Measurements from ENCODE around the gene MET.
"Not testable (repeated sequence)": the region's sequence is repeated elsewhere in the genome, so short reads cannot be mapped to it uniquely, and the experiment has no call there.

Gene MET

DNA sequence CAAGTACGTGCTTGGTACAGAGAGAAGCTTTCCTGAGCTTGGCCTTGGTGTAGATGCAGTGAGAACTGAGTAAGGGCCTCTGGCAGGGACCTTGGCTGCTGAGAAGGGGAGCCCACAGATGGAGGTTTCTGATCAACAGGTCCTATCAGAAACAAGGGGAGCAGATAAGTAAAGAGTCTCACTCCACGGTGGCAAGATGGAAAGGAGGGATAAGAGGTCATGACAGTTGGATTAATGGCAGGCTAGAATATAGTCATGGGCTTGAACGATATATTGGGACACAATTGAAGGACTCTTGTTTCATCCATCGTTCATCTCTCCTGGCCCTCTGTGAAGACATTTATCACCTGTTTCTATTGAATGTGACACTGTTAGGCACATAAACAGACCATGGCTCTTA lies 41.5 kb downstream of the MET start:
- Mint-ChIP-seq H3K27me3 (peaks cover 1% of the 10 kb centered on the region), H3K27ac (no peak overlapping the region), H3K4me3 (no peak overlapping the region), H3K4me1 (ENCODE audit: low read depth) (no peaks in the 10 kb centered on the region), H3K9me3 (no peaks in the 10 kb centered on the region), H3K36me3 (ENCODE audit: low read depth) (no peaks in the 10 kb centered on the region)
- intact Hi-C loops (cut with micrococcal nuclease): no loop called here

DNA sequence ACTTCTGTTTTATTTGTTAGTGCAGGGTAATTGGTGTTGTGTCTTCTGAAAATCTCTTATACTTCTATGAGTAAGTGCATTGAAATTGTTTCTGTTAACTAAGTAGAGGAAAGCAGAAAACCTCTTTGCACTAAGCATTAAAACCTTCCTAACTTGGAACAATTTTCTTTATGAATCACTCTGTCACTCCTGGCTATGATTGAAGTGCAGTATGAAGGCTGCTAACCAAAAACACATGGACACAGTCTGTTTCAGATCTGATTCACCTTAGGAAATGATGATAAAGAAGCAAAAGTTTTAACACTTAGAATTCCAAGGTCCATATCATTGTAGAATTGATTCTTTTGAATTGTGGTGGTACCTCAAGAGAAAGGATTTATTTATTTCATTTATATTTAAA lies 41.9 kb downstream of the MET start:
- H3K27me3 Mint-ChIP-seq: peaks cover 1% of the 10 kb centered on the region
- no peaks in the 10 kb centered on the region for H3K4me1 Mint-ChIP-seq (ENCODE audit: low read depth)
- no peak overlapping the region for H3K27ac Mint-ChIP-seq

GRCh38 chr7:116715077-116715476 lies 43.1 kb downstream of the MET start:
- intact Hi-C loops (cut with micrococcal nuclease): no loop called here
- Mint-ChIP-seq H3K27ac (no peak overlapping the region), H3K4me3 (no peak overlapping the region), H3K4me1 (ENCODE audit: low read depth) (no peaks in the 10 kb centered on the region), H3K9me3 (no peaks in the 10 kb centered on the region), H3K36me3 (ENCODE audit: low read depth) (no peaks in the 10 kb centered on the region), H3K27me3 (peaks cover 1% of the 10 kb centered on the region)

More for the DNA sequence above, 41.9 kb downstream of the MET start:
- Mint-ChIP-seq H3K4me3 (no peak overlapping the region), H3K36me3 (ENCODE audit: low read depth) (no peaks in the 10 kb centered on the region), H3K9me3 (no peaks in the 10 kb centered on the region)
- intact Hi-C loops (cut with micrococcal nuclease): no loop called here

DNA sequence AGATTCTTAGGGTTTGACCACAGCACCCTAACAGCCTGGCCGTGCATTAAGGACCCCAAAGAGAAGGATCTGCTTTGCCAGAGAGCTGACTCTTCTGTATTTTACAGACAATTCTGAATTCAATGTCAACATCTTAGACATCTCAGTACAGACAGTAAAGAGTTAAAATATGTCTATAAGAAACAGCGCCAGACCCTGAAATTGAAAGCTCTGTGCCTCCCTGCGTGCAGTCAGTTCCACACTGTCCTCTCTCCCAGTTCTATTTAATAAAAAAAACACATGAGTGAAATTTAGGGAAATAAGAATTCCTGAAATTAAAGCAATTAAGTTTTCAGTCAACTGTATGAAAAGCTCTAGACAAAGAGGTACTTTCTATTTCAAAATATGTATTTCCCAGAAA lies 45.1 kb downstream of the MET start:
- no peak overlapping the region for H3K4me3 Mint-ChIP-seq
- peaks cover 1% of the 10 kb centered on the region for H3K27me3 Mint-ChIP-seq
- no peaks in the 10 kb centered on the region for H3K36me3 Mint-ChIP-seq (ENCODE audit: low read depth)
- intact Hi-C loops (cut with micrococcal nuclease): no loop called here
- H3K9me3 Mint-ChIP-seq: no peaks in the 10 kb centered on the region
- H3K4me1 Mint-ChIP-seq (ENCODE audit: low read depth): no peaks in the 10 kb centered on the region
- H3K27ac Mint-ChIP-seq: no peak overlapping the region

DNA sequence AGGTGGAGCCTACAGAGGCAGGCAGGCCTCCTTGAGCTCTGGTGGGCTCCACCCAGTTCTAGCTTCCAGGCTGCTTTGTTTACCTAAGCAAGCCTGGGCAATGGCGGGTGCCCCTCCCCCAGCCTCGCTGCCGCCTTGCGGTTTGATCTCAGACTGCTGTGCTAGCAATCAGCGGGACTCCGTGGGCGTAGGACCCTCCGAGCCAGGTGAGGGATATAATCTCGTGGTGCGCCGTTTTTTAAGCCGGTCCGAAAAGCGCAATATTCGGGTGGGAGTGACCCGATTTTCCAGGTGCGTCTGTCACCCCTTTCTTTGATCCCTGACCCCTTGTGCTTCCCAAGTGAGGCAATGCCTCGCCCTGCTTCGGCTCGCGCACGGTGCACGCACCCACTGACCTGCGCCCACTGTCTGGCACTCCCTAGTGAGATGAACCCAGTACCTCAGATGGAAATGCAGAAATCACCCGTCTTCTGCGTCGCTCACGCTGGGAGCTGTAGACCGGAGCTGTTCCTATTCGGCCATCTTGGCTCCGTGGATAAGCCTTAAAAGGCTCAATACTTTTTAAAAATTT lies 52.0 kb downstream of the MET start:
- H3K36me3 Mint-ChIP-seq (ENCODE audit: low read depth); H3K27ac Mint-ChIP-seq; H3K9me3 Mint-ChIP-seq; intact Hi-C loops (cut with micrococcal nuclease); H3K4me3 Mint-ChIP-seq; H3K4me1 Mint-ChIP-seq (ENCODE audit: low read depth); H3K27me3 Mint-ChIP-seq: not testable (repeated sequence)

GRCh38 chr7:116724560-116725231 lies 52.7 kb downstream of the MET start:
- Mint-ChIP-seq H3K9me3 (no peaks in the 10 kb centered on the region), H3K4me1 (ENCODE audit: low read depth) (peaks cover 5% of the 10 kb centered on the region), H3K4me3 (no peak overlapping the region), H3K27me3 (no peaks in the 10 kb centered on the region), H3K36me3 (ENCODE audit: low read depth) (no peaks in the 10 kb centered on the region), H3K27ac (no peak overlapping the region)
- intact Hi-C loops (cut with micrococcal nuclease): no loop called here

GRCh38 chr7:116726149-116726548 lies 54.2 kb downstream of the MET start:
- H3K9me3 Mint-ChIP-seq: no peaks in the 10 kb centered on the region
- H3K27ac Mint-ChIP-seq: no peak overlapping the region
- H3K4me3 Mint-ChIP-seq: no peak overlapping the region
- intact Hi-C loops (cut with micrococcal nuclease): no loop called here
- H3K4me1 Mint-ChIP-seq (ENCODE audit: low read depth): peaks cover 5% of the 10 kb centered on the region
- H3K27me3 Mint-ChIP-seq: no peaks in the 10 kb centered on the region
- no peaks in the 10 kb centered on the region for H3K36me3 Mint-ChIP-seq (ENCODE audit: low read depth)

- peaks cover 5% of the 10 kb centered on the region for H3K4me1 Mint-ChIP-seq (ENCODE audit: low read depth)
- no peak overlapping the region for H3K27ac Mint-ChIP-seq
- H3K36me3 Mint-ChIP-seq (ENCODE audit: low read depth): no peaks in the 10 kb centered on the region
- H3K9me3 Mint-ChIP-seq: no peaks in the 10 kb centered on the region
- no peak overlapping the region for H3K4me3 Mint-ChIP-seq
- intact Hi-C loops (cut with micrococcal nuclease): no loop called here
- H3K27me3 Mint-ChIP-seq: no peaks in the 10 kb centered on the region
Measured at GRCh38 chr7:116726713-116727431, 54.9 kb downstream of the MET start.

- H3K4me3 Mint-ChIP-seq: no peak overlapping the region
- peaks cover 5% of the 10 kb centered on the region for H3K4me1 Mint-ChIP-seq (ENCODE audit: low read depth)
- no peaks in the 10 kb centered on the region for H3K27me3 Mint-ChIP-seq
- intact Hi-C loops (cut with micrococcal nuclease): no loop called here
- H3K36me3 Mint-ChIP-seq (ENCODE audit: low read depth): no peaks in the 10 kb centered on the region
- H3K9me3 Mint-ChIP-seq: no peaks in the 10 kb centered on the region
- H3K27ac Mint-ChIP-seq: no peak overlapping the region
Measured at GRCh38 chr7:116727432-116728009, 55.5 kb downstream of the MET start.

DNA sequence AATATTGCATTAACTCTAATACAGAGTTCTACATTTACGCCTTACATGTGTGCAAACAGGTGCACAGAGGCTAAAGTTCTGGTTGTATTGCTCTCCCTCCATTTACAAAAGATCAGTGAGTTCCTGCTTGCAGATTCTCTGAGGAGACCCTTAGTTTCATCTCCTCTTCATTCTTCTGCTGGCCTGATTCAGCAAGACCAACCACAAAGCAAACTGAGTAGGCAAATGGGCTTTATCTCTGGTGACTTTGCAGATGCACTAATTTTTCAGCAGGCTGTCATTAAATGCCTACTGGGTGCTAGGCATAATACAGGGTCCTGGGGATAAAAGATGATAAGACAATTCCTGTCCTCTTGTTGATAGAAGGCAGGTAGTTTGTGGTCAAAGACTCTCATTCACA lies 56.4 kb downstream of the MET start:
- no peaks in the 10 kb centered on the region for H3K27me3 Mint-ChIP-seq
- no peak overlapping the region for H3K27ac Mint-ChIP-seq
- no peaks in the 10 kb centered on the region for H3K36me3 Mint-ChIP-seq (ENCODE audit: low read depth)
- intact Hi-C loops (cut with micrococcal nuclease): no loop called here
- H3K9me3 Mint-ChIP-seq: no peaks in the 10 kb centered on the region
- peaks cover 5% of the 10 kb centered on the region for H3K4me1 Mint-ChIP-seq (ENCODE audit: low read depth)
- no peak overlapping the region for H3K4me3 Mint-ChIP-seq

GRCh38 chr7:116730097-116731022 lies 58.4 kb downstream of the MET start:
- Mint-ChIP-seq H3K9me3 (no peaks in the 10 kb centered on the region), H3K36me3 (ENCODE audit: low read depth) (no peaks in the 10 kb centered on the region), H3K4me1 (ENCODE audit: low read depth) (peaks cover 18% of the 10 kb centered on the region), H3K4me3 (no peak overlapping the region), H3K27ac (no peak overlapping the region), H3K27me3 (no peaks in the 10 kb centered on the region)
- intact Hi-C loops (cut with micrococcal nuclease): no loop called here

DNA sequence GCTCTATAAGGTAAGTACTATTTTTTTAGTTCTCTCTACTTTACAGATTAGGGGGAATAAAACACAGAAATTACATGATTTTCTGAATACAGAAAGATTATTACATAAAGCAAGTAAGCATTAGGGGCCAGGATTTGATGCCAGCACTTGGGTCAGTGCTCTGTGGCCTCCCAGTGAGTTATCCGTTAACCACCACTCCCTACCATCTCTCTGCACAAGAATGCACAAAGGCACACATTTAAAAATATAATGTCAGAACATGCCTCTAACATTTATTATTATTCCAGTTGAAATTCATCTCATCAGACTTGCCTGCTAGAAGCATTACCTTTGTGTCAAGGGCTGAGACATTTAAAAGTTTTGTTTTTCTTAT lies 59.0 kb downstream of the MET start:
- H3K27ac Mint-ChIP-seq: no peak overlapping the region
- peaks cover 18% of the 10 kb centered on the region for H3K4me1 Mint-ChIP-seq (ENCODE audit: low read depth)
- intact Hi-C loops (cut with micrococcal nuclease): no loop called here
- no peaks in the 10 kb centered on the region for H3K27me3 Mint-ChIP-seq
- H3K4me3 Mint-ChIP-seq: no peak overlapping the region
- H3K9me3 Mint-ChIP-seq: no peaks in the 10 kb centered on the region
- no peaks in the 10 kb centered on the region for H3K36me3 Mint-ChIP-seq (ENCODE audit: low read depth)

GRCh38 chr7:116731445-116732335 lies 59.7 kb downstream of the MET start:
- no peaks in the 10 kb centered on the region for H3K9me3 Mint-ChIP-seq
- no peaks in the 10 kb centered on the region for H3K27me3 Mint-ChIP-seq
- no peak overlapping the region for H3K4me3 Mint-ChIP-seq
- peaks cover 16% of the 10 kb centered on the region for H3K4me1 Mint-ChIP-seq (ENCODE audit: low read depth)
- H3K27ac Mint-ChIP-seq: no peak overlapping the region
- no peaks in the 10 kb centered on the region for H3K36me3 Mint-ChIP-seq (ENCODE audit: low read depth)
- intact Hi-C loops (cut with micrococcal nuclease): no loop called here

All from dendritic cell treated with granulocyte-macrophage colony-stimulating factor and Interleukin-4, amounts not matched to agents 40 ng/mL and 50 ng/mL, for 4 days (primary cell).